COLO829 (cell line): ENCODE measurements around the gene RPS14.
"Not testable (repeated sequence)": the region's sequence is repeated elsewhere in the genome, so short reads cannot be mapped to it uniquely, and the experiment has no call there.

Experiments
- DNase-seq: peaks from one replicate; pipeline ENCODE4 v3.0.0; 2012; ENCODE audit warnings: low spot score

RPS14 gene

GRCh38 chr5:150443242-150444075 lies 6.1 kb downstream of the RPS14 start:
- DNase-seq, result no peak

- no peak for DNase-seq
Observed at GRCh38 chr5:150442699-150443080, 6.8 kb downstream of the RPS14 start.

- DNase-seq, result no peak
Observed at GRCh38 chr5:150441813-150442698, 7.5 kb downstream of the RPS14 start.

GRCh38 chr5:150440948-150441812 lies 8.4 kb downstream of the RPS14 start:
- no peak for DNase-seq

- no peak for DNase-seq
Observed at GRCh38 chr5:150438873-150439546, 10.5 kb downstream of the RPS14 start.

GRCh38 chr5:150436141-150436680 lies 13.3 kb downstream of the RPS14 start:
- peak; percentile 75 for DNase-seq

GRCh38 chr5:150434464-150434863 lies 15.1 kb downstream of the RPS14 start:
- no peak for DNase-seq

GRCh38 chr5:150431574-150431973 lies 18.0 kb downstream of the RPS14 start:
- DNase-seq, result no peak

- DNase-seq, result no peak
Observed at GRCh38 chr5:150431048-150431447, 18.5 kb downstream of the RPS14 start.

GRCh38 chr5:150429410-150429873 lies 20.1 kb downstream of the RPS14 start:
- no peak for DNase-seq

- no peak for DNase-seq
Observed at GRCh38 chr5:150428978-150429377, 20.6 kb downstream of the RPS14 start.

- DNase-seq, result no peak
Observed at GRCh38 chr5:150428106-150428876, 21.2 kb downstream of the RPS14 start.

- not testable (repeated sequence) for DNase-seq
Observed at GRCh38 chr5:150426165-150426564, 23.4 kb downstream of the RPS14 start.

GRCh38 chr5:150422758-150423157 lies 26.8 kb downstream of the RPS14 start:
- DNase-seq, result no peak

- no peak for DNase-seq
Observed at GRCh38 chr5:150422075-150422474, 27.5 kb downstream of the RPS14 start.

- DNase-seq, result no peak
Observed at GRCh38 chr5:150419630-150420270, 29.8 kb downstream of the RPS14 start.

GRCh38 chr5:150413902-150414790 lies 35.4 kb downstream of the RPS14 start:
- DNase-seq, result not testable (repeated sequence)

GRCh38 chr5:150413176-150413901 lies 36.2 kb downstream of the RPS14 start:
- no peak for DNase-seq
